Subcutaneous adipose tissue (tissue), 4 donors: Measurements from ENCODE around the gene ITPRIPL2. TPM values are rescaled to one million over a fixed set of nuclear protein-coding genes. Genes with fewer than 3 reads are reported as not detected.

Experiments used
- total RNA-seq, 4 donors: library from RNA; depleted of rRNA; stranded (reverse); fragments of >200 nt; gene quantifications; one replicate each; pipeline ENCODE4 v1.1.0, GENCODE V29; 2016
- TF ChIP-seq, protein P1 (sequence below): fragments of 450-650 bp; IDR thresholded peaks from one replicate; pipeline ENCODE4 v1.5.1; 2016; ENCODE audit warnings: low read depth, mild to moderate bottlenecking, control low read depth, antibody characterized with exemption, moderate library complexity

ITPRIPL2 gene
- total RNA-seq, 4 donors from 2014 or later: 45.0 to 72.0 (median 56.7) TPM

DNA sequence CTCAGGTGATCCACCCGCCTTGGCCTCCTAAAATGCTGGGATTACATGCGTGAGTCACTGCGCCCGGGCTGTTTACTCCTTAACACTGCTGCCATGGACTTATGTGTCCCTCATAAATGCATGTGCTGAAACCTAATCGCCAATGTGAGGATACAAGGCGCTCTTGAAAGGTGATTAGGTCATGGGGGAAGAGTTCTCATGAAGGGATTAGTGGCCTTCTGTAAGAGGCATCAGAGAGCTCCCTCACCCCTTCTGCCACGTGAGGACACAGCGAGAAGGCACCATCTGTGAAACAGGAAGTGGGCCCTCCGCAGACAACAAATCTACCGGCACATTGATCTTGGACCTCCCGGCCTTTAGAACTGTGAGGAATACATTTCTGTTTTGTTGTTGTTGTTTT, 19.1 kb downstream of the ITPRIPL2 start:
- TF ChIP-seq, protein P1, sequence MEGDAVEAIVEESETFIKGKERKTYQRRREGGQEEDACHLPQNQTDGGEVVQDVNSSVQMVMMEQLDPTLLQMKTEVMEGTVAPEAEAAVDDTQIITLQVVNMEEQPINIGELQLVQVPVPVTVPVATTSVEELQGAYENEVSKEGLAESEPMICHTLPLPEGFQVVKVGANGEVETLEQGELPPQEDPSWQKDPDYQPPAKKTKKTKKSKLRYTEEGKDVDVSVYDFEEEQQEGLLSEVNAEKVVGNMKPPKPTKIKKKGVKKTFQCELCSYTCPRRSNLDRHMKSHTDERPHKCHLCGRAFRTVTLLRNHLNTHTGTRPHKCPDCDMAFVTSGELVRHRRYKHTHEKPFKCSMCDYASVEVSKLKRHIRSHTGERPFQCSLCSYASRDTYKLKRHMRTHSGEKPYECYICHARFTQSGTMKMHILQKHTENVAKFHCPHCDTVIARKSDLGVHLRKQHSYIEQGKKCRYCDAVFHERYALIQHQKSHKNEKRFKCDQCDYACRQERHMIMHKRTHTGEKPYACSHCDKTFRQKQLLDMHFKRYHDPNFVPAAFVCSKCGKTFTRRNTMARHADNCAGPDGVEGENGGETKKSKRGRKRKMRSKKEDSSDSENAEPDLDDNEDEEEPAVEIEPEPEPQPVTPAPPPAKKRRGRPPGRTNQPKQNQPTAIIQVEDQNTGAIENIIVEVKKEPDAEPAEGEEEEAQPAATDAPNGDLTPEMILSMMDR: no peak

DNA sequence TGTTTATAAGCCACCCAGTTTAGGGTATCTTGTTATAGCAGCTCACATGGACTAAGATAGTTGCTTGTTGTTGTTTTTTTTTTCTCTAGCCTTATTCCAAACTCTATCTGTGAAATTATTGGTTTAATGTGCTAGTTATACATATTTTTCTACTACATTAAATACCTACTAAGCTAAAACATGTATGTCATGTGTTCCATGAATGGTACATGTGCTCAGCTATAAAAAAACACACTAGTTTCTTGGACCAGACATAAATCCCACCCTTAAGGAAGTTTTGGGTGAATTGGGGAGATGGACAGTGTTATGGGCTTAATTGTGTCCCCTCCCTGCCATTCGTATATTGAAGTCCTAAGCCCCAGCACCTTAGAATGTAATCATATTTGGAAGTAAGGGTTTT, 19.8 kb downstream of the ITPRIPL2 start:
- TF ChIP-seq, protein P1: no peak

DNA sequence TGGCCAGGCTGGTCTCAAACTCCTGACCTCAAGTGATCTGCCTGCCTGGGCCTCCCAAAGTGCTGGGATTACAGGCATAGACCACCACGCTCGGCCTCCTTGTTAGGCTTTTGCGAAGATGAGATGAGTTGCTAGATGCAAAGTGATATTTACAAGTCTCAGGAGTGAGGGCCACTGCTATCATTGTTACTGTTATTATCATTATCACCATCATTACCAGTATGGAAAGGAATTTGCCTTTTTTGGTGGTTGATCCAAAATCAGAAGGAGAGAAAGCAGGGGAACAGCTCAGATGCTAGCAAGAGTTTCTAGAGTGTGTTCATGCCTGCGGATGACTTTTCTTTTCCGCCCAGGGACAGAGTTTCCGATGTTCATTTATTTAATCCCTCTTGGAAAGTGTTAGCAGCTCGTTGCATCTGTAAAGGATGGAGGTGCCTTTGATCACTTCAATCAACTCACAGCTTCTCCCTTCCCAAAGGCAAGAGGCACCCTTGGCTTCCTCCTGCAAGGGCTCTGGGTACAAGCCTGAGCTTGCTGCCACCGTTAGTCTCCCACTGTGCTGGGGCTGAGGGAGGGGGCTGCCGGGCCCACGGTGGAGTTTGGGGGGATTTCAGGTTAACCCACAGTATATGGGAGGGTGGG, 21.6 kb downstream of the ITPRIPL2 start:
- TF ChIP-seq, protein P1: no peak

DNA sequence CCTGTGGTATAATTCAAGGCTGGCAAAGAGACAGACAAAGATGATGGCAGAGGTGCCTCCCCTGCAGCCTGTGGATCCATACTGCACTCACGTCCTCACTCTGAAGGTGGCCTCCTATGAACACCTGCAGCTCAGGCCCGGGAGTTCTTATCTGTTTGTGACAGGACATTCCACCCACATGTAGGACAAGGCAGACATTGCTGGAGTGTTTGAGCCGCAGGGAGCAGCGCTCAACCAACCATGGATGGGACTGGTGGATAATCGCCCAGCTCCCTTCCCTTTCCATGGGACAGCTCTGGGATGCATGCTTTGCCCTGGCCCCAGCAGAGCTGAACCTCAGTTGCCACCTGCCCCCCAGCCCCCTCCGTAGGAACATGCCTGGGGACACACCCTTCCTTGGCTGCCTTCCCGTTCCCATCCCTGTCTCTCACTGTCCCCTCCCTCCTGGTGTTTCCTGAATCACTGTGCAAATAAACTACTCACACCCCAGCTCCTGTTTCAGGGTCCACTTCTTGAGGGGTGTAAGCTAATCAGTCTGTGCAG, 22.2 kb downstream of the ITPRIPL2 start:
- TF ChIP-seq, protein P1: no peak

DNA sequence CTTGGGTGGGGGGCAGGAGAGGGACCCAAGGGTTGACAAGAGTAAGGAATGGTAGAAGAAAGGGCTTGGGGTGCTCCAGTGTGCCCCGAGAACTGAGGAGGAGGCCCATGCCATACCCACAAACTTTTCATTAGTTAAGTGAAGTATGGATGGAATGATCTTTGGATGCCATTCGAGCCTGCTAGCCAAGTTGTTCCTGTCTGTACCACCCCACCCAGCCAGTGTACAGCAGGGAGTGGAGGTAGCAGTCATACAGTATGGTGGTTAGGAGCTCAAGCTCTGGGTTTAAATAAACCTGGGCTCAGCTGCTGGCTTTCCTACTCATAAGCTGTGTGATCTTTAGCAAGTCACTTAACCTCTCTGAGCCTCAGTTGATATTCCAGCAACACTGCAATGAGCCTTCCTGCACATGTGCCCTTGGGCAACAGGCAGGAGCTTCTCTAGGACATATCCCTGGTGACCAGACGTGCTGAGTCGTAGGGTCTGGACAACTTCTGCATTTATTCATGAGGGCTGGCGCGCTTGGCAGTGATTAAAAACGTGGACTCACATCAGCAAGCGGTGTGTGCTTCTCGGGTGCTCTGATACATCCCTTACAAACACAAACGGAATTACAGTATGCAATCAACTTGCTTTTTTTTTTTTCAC, 22.9 kb downstream of the ITPRIPL2 start:
- TF ChIP-seq, protein P1: no peak

DNA sequence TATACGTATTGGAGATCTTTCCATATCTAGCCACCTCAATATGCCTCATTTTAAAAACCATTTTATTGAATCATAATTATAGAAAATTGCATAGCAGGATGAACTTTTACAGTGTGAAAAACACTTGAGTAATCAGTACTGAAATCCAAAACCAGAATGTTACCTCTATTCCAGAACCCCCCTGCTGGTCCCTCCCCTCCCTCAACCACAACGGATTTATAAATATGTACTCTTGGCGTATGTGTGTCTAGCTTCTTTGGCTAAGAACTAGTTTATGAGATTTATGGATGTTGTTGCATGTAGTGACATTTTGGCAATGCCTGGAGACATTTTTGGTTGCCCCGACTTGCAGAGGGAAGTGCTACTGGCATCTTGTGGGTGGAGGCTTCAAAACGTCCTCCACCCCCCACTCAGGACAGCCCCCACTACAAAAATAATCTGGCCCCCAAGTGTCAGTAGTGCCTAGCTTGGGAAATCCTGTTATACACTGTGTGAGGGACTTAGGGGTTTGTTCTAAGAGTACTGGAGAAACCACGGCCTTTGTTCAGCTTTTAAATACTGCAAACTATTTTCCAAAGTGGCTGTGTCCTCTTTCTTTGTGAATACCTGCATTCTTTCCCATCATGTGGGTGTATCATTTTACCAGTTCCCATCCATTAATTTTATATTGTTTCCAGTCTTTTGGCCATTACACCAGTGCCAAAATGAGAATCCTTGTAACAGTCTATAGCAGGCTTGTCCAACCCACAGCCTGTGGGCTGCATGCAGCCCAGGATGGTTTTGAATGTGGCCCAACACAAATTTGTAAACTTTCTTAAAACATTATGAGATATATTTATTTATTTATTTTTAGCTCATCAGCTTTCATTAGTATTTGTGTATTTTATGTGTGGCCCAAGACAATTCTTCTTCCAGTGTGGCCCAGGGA, 23.7 kb downstream of the ITPRIPL2 start:
- TF ChIP-seq, protein P1: no peak
